OCI-LY7 (cell line): Measurements from ENCODE around the gene PHACTR4.

Source experiments
- EZH2phosphoT487 ChIP-seq: fragments of 200-600 bp; sonication (generic); IDR thresholded peaks from 2 replicates; pipeline ENCODE4 v1.6.1; 2018; ENCODE audit warnings: low read depth, borderline replicate concordance, mild to moderate bottlenecking, mixed run types, antibody characterized with exemption, low read length, moderate library complexity, mixed read lengths
- TF ChIP-seq, protein P1 (sequence below): fragments of 200-600 bp; sonication (generic); conservative IDR thresholded peaks from 2 replicates; pipeline ENCODE4 v1.5.1; 2014; ENCODE audit warnings: mild to moderate bottlenecking, antibody characterized with exemption, low read length, moderate library complexity, mixed read lengths

DNA sequence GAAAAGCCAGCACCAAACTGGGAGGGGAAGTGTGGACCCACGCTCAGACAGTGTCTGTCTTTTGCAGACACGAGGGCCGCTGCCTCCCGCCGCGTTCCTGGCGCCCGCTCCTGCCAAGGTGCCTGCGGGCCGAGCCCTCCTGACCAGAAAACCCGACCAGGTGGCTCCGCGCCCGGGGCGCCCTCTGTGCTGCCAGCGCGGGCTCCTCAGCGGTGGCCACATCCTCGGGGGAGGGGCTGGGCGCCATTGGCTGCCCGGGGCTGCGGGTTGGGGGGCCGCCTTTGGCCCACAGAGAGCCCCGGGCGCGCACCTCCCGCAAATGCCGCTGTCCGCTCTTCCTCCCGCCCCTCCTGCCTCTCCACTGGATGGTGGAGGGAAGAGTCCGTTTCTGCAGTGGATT, 160.9 kb downstream of the PHACTR4 start:
- TF ChIP-seq, protein P1, sequence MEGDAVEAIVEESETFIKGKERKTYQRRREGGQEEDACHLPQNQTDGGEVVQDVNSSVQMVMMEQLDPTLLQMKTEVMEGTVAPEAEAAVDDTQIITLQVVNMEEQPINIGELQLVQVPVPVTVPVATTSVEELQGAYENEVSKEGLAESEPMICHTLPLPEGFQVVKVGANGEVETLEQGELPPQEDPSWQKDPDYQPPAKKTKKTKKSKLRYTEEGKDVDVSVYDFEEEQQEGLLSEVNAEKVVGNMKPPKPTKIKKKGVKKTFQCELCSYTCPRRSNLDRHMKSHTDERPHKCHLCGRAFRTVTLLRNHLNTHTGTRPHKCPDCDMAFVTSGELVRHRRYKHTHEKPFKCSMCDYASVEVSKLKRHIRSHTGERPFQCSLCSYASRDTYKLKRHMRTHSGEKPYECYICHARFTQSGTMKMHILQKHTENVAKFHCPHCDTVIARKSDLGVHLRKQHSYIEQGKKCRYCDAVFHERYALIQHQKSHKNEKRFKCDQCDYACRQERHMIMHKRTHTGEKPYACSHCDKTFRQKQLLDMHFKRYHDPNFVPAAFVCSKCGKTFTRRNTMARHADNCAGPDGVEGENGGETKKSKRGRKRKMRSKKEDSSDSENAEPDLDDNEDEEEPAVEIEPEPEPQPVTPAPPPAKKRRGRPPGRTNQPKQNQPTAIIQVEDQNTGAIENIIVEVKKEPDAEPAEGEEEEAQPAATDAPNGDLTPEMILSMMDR = no peak
- no peak for TF ChIP-seq EZH2phosphoT487
